ENCODE measurements around the gene FBXL13. TPM values are rescaled to one million over a fixed set of nuclear protein-coding genes. Genes with fewer than 3 reads are reported as not detected.

Gene FBXL13
- total and polyA plus RNA-seq, 2 donors from 2014 or later, result 1.5 to 4.8 TPM

DNA sequence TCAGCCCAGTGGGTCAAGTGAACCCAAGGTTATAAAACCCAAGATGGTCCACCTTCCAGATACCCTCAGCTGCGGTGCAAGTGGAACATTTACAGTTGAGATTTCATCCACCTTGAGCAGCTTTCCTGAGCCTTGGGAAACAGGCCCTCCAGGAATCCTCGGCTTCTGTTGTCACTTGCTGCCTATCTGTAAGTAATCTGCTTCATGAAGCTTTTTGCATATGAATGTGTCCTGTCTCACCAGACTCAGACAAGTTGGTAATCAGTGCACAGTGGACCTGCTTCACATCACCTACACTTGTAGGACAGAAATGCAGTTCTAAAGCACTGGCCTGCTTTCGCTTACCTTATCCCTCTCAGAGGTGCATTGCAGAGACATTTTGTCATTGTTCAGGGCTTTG is 245.5 kb downstream of the FBXL13 start:
- Histone ChIP-seq H3K9ac (ENCODE audit: low read length in 3 of 3) (no peak overlapping the region), H3K9me3 (ENCODE audit: control insufficient read depth in 2 of 3, insufficient read depth in 1 of 3, low read length in 3 of 3) (no peaks in the 10 kb centered on the region), H3K27me3 (ENCODE audit: control insufficient read depth, insufficient read depth, low read length) (no peaks in the 10 kb centered on the region), H3K27ac (ENCODE audit: low read depth in 2 of 2, low read length in 2 of 2) (no peak overlapping the region), H3K4me1 (ENCODE audit: control insufficient read depth in 2 of 3, insufficient read depth in 2 of 3, low read depth in 1 of 3, low read length in 3 of 3) (no peaks in the 10 kb centered on the region), H3K4me3 (ENCODE audit: low read length in 3 of 3) (no peak overlapping the region), H3K36me3 (ENCODE audit: control insufficient read depth in 2 of 3, insufficient read depth in 3 of 3, low read length in 3 of 3) (peaks cover 0 to 6% (median 2%) of the 10 kb centered on the region in 3 donors)
- no peak for DNase-seq
- TF ChIP-seq, protein P1, sequence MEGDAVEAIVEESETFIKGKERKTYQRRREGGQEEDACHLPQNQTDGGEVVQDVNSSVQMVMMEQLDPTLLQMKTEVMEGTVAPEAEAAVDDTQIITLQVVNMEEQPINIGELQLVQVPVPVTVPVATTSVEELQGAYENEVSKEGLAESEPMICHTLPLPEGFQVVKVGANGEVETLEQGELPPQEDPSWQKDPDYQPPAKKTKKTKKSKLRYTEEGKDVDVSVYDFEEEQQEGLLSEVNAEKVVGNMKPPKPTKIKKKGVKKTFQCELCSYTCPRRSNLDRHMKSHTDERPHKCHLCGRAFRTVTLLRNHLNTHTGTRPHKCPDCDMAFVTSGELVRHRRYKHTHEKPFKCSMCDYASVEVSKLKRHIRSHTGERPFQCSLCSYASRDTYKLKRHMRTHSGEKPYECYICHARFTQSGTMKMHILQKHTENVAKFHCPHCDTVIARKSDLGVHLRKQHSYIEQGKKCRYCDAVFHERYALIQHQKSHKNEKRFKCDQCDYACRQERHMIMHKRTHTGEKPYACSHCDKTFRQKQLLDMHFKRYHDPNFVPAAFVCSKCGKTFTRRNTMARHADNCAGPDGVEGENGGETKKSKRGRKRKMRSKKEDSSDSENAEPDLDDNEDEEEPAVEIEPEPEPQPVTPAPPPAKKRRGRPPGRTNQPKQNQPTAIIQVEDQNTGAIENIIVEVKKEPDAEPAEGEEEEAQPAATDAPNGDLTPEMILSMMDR (IDR thresholded peaks at IDR 0.05; ENCODE audit: borderline replicate concordance, extremely low read depth, insufficient read depth), result no peak
- no peak for FAIRE-seq
- intact Hi-C loops (cut with DNase I), result no loop called here

DNA sequence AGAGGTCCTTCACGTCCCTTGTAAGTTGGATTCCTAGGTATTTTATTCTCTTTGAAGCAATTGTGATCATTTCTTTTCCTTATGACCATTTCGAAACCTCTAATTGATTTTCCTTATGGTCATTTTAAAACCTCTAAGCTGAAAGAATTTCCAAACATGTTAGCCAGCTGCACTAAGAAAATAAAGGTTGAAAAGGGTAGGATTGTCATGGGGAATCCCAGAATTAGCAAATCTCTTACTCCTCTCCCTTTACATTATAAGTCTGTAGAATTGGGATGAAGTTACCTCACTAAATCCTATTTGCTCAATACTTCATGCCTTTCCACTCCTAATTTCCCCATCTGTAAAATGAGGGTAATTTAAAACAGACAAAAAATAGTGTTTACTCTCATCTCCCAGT is 246.3 kb downstream of the FBXL13 start:
- H3K27me3 ChIP-seq (ENCODE audit: control insufficient read depth, insufficient read depth, low read length), result no peaks in the 10 kb centered on the region
- no peak overlapping the region for H3K27ac ChIP-seq (ENCODE audit: low read depth in 2 of 2, low read length in 2 of 2)
- no peaks in the 10 kb centered on the region for H3K4me1 ChIP-seq (ENCODE audit: control insufficient read depth in 2 of 3, insufficient read depth in 2 of 3, low read depth in 1 of 3, low read length in 3 of 3)
- TF ChIP-seq, protein P1 (IDR thresholded peaks at IDR 0.05; ENCODE audit: borderline replicate concordance, extremely low read depth, insufficient read depth), result no peak
- DNase-seq (no peak), FAIRE-seq (no peak)
- intact Hi-C loops (cut with DNase I), result no loop called here
- H3K9me3 ChIP-seq (ENCODE audit: control insufficient read depth in 2 of 3, insufficient read depth in 1 of 3, low read length in 3 of 3), result no peaks in the 10 kb centered on the region
- no peak overlapping the region for H3K4me3 ChIP-seq (ENCODE audit: low read length in 3 of 3)
- H3K9ac ChIP-seq (ENCODE audit: low read length in 3 of 3), result no peak overlapping the region
- peaks cover 0 to 6% (median 2%) of the 10 kb centered on the region in 3 donors for H3K36me3 ChIP-seq (ENCODE audit: control insufficient read depth in 2 of 3, insufficient read depth in 3 of 3, low read length in 3 of 3)

DNA sequence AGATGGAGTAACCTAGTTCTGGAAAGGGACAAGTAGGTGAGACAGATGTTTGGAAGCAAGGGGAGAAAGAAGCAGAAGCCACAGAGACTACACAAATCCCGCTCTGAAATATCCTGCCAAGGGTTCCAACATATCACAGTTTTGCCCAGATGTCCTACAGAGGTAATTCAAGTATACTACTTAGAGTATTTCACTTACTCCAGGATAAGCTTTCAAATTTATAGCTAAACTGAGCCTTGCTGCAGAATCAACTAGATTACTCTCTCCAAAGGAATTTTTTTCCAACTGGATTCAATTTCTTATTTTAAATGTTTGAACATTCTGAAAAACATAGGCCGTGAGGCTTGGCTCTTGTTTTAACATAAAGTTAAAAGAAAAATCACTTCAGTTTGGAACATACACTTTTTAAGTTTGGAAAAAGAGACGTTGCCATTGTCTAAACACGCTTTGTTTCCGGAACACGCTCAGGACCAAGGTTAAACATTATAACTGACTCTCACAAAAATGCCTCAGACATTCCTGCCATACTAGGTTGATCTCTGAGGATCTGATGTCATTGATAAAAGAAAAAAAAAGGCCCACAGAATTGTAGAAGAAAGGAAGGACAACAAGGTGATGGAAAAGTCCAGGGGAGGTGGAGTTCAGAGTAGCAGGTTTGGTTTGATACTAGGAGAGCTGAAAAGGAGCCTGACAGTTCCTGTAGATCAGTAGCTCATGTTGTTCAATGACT is 251.0 kb downstream of the FBXL13 start:
- no peaks in the 10 kb centered on the region for H3K27me3 ChIP-seq (ENCODE audit: control insufficient read depth, insufficient read depth, low read length)
- TF ChIP-seq, protein P1 (IDR thresholded peaks at IDR 0.05; ENCODE audit: borderline replicate concordance, extremely low read depth, insufficient read depth), result no peak
- DNase-seq, result no peak
- no peak overlapping the region for H3K4me3 ChIP-seq (ENCODE audit: low read length in 3 of 3)
- no peak overlapping the region for H3K27ac ChIP-seq (ENCODE audit: low read depth in 2 of 2, low read length in 2 of 2)
- FAIRE-seq, result no peak
- intact Hi-C loops (cut with DNase I), result no loop called here
- no peak overlapping the region for H3K9ac ChIP-seq (ENCODE audit: low read length in 3 of 3)
- H3K9me3 ChIP-seq (ENCODE audit: control insufficient read depth in 2 of 3, insufficient read depth in 1 of 3, low read length in 3 of 3), result no peaks in the 10 kb centered on the region
- no peaks in the 10 kb centered on the region for H3K4me1 ChIP-seq (ENCODE audit: control insufficient read depth in 2 of 3, insufficient read depth in 2 of 3, low read depth in 1 of 3, low read length in 3 of 3)
- peaks cover 0 to 12% (median 2%) of the 10 kb centered on the region in 3 donors for H3K36me3 ChIP-seq (ENCODE audit: control insufficient read depth in 2 of 3, insufficient read depth in 3 of 3, low read length in 3 of 3)

Measured in kidney (tissue), 14 donors.